Vagina (tissue), 2 donors: ENCODE data around the gene KRTAP2-1.

Experiments used
- POLR2A ChIP-seq, 2 donors: fragments of 450-650 bp; IDR thresholded peaks; one replicate each; pipeline ENCODE4 v1.6.1; 2017; ENCODE audit warnings: antibody characterized with exemption in 2 of 2, mild to moderate bottlenecking in 2 of 2, moderate library complexity in 2 of 2
- TF ChIP-seq, protein P1 (sequence below), 3 experiments: fragments of 450-650 bp in 2 of 3; fragments of 200-600 bp in 1 of 3; sonication (generic) in 1 of 3; IDR thresholded peaks; one replicate each; pipeline ENCODE4 v1.5.1; 2017 to 2019; ENCODE audit warnings: antibody characterized with exemption in 3 of 3, mild to moderate bottlenecking in 2 of 3, moderate library complexity in 2 of 3

DNA sequence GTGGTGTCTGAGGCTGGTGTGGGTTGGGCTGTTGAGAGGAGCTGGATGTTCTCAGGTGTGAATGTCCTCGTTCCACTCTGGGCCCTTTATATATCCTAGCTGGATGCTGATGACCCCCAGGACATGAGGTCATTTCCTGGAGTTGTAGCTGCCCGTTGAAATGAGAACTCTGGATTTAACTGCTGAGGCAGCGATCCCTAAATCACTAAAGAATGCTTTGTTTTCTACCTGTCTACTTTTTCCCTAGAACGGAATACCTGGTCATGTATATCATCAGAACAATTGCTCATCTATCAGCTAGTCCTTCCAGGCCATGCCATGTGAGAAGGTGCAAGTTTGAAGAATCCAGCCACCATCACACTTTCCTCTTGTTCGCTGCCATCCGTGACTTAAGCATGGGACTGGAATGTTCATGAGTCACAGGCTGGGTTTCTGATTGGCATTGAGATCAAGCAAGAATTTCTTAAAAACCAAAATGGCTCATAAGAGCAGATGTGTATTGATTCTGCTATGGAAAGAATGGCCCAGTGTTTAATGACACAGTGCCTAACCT, 13.0 kb upstream of the KRTAP2-1 start, which contains the start of gene KRTAP2-3:
- TF ChIP-seq, protein P1, sequence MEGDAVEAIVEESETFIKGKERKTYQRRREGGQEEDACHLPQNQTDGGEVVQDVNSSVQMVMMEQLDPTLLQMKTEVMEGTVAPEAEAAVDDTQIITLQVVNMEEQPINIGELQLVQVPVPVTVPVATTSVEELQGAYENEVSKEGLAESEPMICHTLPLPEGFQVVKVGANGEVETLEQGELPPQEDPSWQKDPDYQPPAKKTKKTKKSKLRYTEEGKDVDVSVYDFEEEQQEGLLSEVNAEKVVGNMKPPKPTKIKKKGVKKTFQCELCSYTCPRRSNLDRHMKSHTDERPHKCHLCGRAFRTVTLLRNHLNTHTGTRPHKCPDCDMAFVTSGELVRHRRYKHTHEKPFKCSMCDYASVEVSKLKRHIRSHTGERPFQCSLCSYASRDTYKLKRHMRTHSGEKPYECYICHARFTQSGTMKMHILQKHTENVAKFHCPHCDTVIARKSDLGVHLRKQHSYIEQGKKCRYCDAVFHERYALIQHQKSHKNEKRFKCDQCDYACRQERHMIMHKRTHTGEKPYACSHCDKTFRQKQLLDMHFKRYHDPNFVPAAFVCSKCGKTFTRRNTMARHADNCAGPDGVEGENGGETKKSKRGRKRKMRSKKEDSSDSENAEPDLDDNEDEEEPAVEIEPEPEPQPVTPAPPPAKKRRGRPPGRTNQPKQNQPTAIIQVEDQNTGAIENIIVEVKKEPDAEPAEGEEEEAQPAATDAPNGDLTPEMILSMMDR (IDR thresholded peaks at IDR 0.05): no peak
- TF ChIP-seq POLR2A (IDR thresholded peaks at IDR 0.05): no peak
